Astrocyte (in vitro differentiated cells and primary cell): ENCODE data around the gene DCAF4. TPM values are rescaled to one million over a fixed set of nuclear protein-coding genes. Genes with fewer than 3 reads are reported as not detected.

Experiments used
- DNase-seq: peaks from one replicate; pipeline ENCODE4 v3.0.0-alpha.2; 2010; ENCODE audit warnings: low read depth
- FAIRE-seq: peaks from 2 replicates; lab custom pipeline; 2011; peaks lifted over from hg19 to GRCh38; lab: Jason Lieb, UNC
- H2AFZ ChIP-seq: 2 replicates; pipeline ENCODE4 v1.6.0; 2012; ENCODE audit warnings: low read depth, low read length, inconsistent platforms
- H3K27ac ChIP-seq: 2 replicates; pipeline ENCODE4 v1.5.1; 2011; ENCODE audit warnings: low read depth, low read length, inconsistent platforms
- H3K27me3 ChIP-seq: 2 replicates; pipeline ENCODE4 v1.6.0; 2011; ENCODE audit warnings: low read length, inconsistent platforms; ENCODE audit not compliant: insufficient read depth
- H3K36me3 ChIP-seq: 2 replicates; pipeline ENCODE4 v1.5.1; 2011; ENCODE audit warnings: low read length, inconsistent platforms; ENCODE audit not compliant: insufficient read depth
- H3K4me1 ChIP-seq: 2 replicates; pipeline ENCODE4 v1.5.1; 2011; ENCODE audit warnings: low read length, inconsistent platforms; ENCODE audit not compliant: insufficient read depth
- H3K4me2 ChIP-seq: 2 replicates; pipeline ENCODE4 v1.6.0; 2012; ENCODE audit warnings: low read length, inconsistent platforms
- H3K4me3 ChIP-seq: 2 replicates; pipeline ENCODE4 v1.5.1; 2011; ENCODE audit warnings: low read depth, mild to moderate bottlenecking, low read length, inconsistent platforms; ENCODE audit not compliant: insufficient read depth
- H3K79me2 ChIP-seq: 2 replicates; pipeline ENCODE4 v1.6.0; 2012; ENCODE audit warnings: mild to moderate bottlenecking, low read length, inconsistent platforms; ENCODE audit not compliant: insufficient read depth
- H3K9ac ChIP-seq: 2 replicates; pipeline ENCODE4 v1.6.0; 2012; ENCODE audit warnings: mild to moderate bottlenecking, low read length, inconsistent platforms
- H3K9me3 ChIP-seq: 2 replicates; pipeline ENCODE4 v1.5.1; 2012; ENCODE audit warnings: low read depth, mild to moderate bottlenecking, low read length, inconsistent platforms; ENCODE audit not compliant: insufficient read depth
- H4K20me1 ChIP-seq: 2 replicates; pipeline ENCODE4 v1.6.0; 2012; ENCODE audit warnings: low read length, inconsistent platforms; ENCODE audit not compliant: insufficient read depth
- H3K27ac Mint-ChIP-seq: one replicate; pipeline ENCODE4 v1.8.0; 2021; ENCODE audit warnings: mild to moderate bottlenecking, mixed read lengths; ENCODE audit not compliant: unreplicated experiment
- H3K27me3 Mint-ChIP-seq: one replicate; pipeline ENCODE4 v1.8.0; 2021; ENCODE audit warnings: low read depth, mixed read lengths; ENCODE audit not compliant: unreplicated experiment
- H3K36me3 Mint-ChIP-seq: one replicate; pipeline ENCODE4 v1.8.0; 2021; ENCODE audit warnings: low read depth, mixed read lengths; ENCODE audit not compliant: unreplicated experiment
- H3K4me1 Mint-ChIP-seq: one replicate; pipeline ENCODE4 v1.8.0; 2021; ENCODE audit warnings: low read depth, mixed read lengths; ENCODE audit not compliant: unreplicated experiment
- H3K4me3 Mint-ChIP-seq: one replicate; pipeline ENCODE4 v1.8.0; 2021; ENCODE audit warnings: mild to moderate bottlenecking, moderate library complexity, mixed read lengths; ENCODE audit not compliant: unreplicated experiment
- H3K9me3 Mint-ChIP-seq: one replicate; pipeline ENCODE4 v1.8.0; 2021; ENCODE audit warnings: mild to moderate bottlenecking, mixed read lengths; ENCODE audit not compliant: unreplicated experiment
- EZH2 ChIP-seq: IDR thresholded peaks from 2 replicates; pipeline ENCODE4 v1.6.1; 2012; ENCODE audit warnings: mild to moderate bottlenecking, low read length, inconsistent platforms; ENCODE audit not compliant: insufficient read depth
- total RNA-seq: library from RNA; stranded (reverse); gene quantifications from 2 replicates; pipeline ENCODE4 v1.2.1, GENCODE V29; 2021
- TF ChIP-seq, protein P1 (sequence below): IDR thresholded peaks from 2 replicates; pipeline ENCODE4 v1.5.1; 2011; ENCODE audit warnings: low read depth, mild to moderate bottlenecking, inconsistent platforms, low read length, moderate library complexity; ENCODE audit not compliant: insufficient read depth

DCAF4 gene
- total RNA-seq, 1 donor from 2014 or later = 33.5 TPM

DNA sequence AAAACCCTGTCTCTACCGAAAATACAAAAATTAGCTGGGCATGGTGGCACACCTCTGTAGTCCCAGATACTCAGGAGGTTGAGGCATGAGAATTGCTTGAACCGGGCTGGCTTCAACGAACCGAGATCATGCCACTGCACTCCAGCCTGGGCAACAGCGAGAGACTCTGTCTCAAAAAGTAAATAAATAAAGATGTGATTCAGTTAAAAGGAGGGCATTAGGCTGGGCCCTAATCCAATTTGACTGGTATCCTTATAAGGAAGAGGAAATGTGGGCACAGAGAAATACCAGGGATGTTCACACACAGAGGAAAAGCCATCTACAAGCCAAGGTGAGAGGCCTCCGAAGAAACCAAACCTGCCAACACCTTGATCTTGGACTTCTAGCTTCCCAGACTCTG lies 10.1 kb upstream of the DCAF4 start:
- H3K27me3 ChIP-seq = no peaks in the 10 kb centered on the region
- H3K9me3 ChIP-seq = no peaks in the 10 kb centered on the region
- no peak overlapping the region for H3K4me2 ChIP-seq
- no peak overlapping the region for H3K9ac ChIP-seq
- Mint-ChIP-seq H3K9me3 (no peaks in the 10 kb centered on the region), H3K27me3 (peaks cover 11% of the 10 kb centered on the region), H3K27ac (no peak overlapping the region), H3K4me3 (no peak overlapping the region), H3K36me3 (no peaks in the 10 kb centered on the region), H3K4me1 (peaks cover 3% of the 10 kb centered on the region)
- no peaks in the 10 kb centered on the region for H3K79me2 ChIP-seq
- H3K27ac ChIP-seq = no peak overlapping the region
- no peak overlapping the region for H3K4me3 ChIP-seq
- TF ChIP-seq, protein P1, sequence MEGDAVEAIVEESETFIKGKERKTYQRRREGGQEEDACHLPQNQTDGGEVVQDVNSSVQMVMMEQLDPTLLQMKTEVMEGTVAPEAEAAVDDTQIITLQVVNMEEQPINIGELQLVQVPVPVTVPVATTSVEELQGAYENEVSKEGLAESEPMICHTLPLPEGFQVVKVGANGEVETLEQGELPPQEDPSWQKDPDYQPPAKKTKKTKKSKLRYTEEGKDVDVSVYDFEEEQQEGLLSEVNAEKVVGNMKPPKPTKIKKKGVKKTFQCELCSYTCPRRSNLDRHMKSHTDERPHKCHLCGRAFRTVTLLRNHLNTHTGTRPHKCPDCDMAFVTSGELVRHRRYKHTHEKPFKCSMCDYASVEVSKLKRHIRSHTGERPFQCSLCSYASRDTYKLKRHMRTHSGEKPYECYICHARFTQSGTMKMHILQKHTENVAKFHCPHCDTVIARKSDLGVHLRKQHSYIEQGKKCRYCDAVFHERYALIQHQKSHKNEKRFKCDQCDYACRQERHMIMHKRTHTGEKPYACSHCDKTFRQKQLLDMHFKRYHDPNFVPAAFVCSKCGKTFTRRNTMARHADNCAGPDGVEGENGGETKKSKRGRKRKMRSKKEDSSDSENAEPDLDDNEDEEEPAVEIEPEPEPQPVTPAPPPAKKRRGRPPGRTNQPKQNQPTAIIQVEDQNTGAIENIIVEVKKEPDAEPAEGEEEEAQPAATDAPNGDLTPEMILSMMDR = no peak
- no peak for TF ChIP-seq EZH2
- H4K20me1 ChIP-seq = no peaks in the 10 kb centered on the region
- no peak for DNase-seq
- no peak overlapping the region for H2AFZ ChIP-seq
- FAIRE-seq = no peak
- peaks cover 5% of the 10 kb centered on the region for H3K4me1 ChIP-seq
- H3K36me3 ChIP-seq = no peaks in the 10 kb centered on the region

DNA sequence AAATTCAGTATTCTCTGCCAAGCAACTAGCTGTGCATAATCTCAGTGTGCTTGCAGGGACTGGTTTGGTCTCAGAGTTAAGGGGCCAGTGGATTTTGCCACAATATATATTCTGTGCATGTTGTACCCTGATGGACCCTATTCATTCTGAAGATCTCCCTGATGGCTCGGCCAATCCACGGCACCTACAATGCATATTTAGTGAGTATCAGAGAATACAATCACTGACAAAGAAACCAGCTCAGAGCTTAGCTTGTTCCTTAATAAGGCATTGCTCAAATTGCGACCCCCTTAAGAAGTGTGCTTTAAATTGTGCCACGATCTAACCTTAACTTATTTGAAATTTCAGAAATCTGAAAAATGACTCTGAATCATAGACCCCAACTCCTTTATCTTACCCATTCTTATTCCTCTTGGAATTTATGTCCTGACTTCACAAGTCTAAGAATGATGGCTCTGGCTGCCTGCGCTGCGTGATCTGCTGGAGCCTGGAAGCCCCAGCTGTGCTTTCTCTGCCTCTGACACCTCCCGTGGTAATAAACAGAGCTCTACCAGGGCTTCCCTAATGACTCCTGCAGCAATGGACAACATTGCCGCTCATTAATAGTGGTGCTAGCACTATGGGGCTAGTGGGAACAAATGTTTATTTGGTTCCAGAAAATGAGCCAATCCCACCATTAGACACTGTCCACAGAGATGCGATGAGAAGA lies 9.0 kb upstream of the DCAF4 start:
- Histone ChIP-seq H3K4me3 (no peak overlapping the region), H3K4me1 (peaks cover 11% of the 10 kb centered on the region), H3K27me3 (no peaks in the 10 kb centered on the region), H3K9ac (no peak overlapping the region), H3K9me3 (no peaks in the 10 kb centered on the region), H3K4me2 (no peak overlapping the region), H3K79me2 (no peaks in the 10 kb centered on the region), H3K36me3 (no peaks in the 10 kb centered on the region), H3K27ac (no peak overlapping the region), H4K20me1 (no peaks in the 10 kb centered on the region), H2AFZ (no peak overlapping the region)
- FAIRE-seq (no peak), DNase-seq (no peak)
- no peak overlapping the region for H3K4me3 Mint-ChIP-seq
- no peak overlapping the region for H3K27ac Mint-ChIP-seq
- H3K36me3 Mint-ChIP-seq = no peaks in the 10 kb centered on the region
- no peaks in the 10 kb centered on the region for H3K9me3 Mint-ChIP-seq
- no peak for TF ChIP-seq EZH2
- TF ChIP-seq, protein P1 = no peak
- peaks cover 11% of the 10 kb centered on the region for H3K27me3 Mint-ChIP-seq
- peaks cover 5% of the 10 kb centered on the region for H3K4me1 Mint-ChIP-seq

DNA sequence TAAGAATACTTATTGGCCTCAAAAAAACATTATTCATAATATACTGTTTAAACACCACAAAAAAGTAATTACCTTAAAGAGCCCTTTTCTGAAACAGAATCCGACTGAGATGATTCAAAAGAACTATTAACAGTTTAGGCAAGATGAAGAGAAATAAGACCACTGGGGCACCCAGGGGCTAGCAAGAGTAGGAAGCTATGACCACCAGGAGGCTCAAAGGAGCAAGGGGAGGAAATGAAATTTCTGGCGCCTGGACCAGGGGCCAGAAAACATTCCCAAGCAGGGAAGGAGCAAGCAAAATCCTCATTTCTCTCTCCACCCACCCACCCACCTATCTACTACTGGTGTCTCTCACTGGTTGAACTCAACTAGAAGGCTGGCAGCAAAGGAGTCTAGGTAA lies 6.3 kb upstream of the DCAF4 start:
- peaks cover 11% of the 10 kb centered on the region for H3K4me1 ChIP-seq
- peaks cover 11% of the 10 kb centered on the region for H3K27me3 Mint-ChIP-seq
- H3K27ac Mint-ChIP-seq = no peak overlapping the region
- no peak overlapping the region for H3K27ac ChIP-seq
- no peaks in the 10 kb centered on the region for H3K9me3 ChIP-seq
- H3K4me3 Mint-ChIP-seq = no peak overlapping the region
- H2AFZ ChIP-seq = no peak overlapping the region
- H4K20me1 ChIP-seq = no peaks in the 10 kb centered on the region
- H3K4me1 Mint-ChIP-seq = peaks cover 5% of the 10 kb centered on the region
- H3K79me2 ChIP-seq = no peaks in the 10 kb centered on the region
- no peaks in the 10 kb centered on the region for H3K36me3 Mint-ChIP-seq
- no peaks in the 10 kb centered on the region for H3K36me3 ChIP-seq
- H3K4me3 ChIP-seq = no peak overlapping the region
- H3K4me2 ChIP-seq = no peak overlapping the region
- no peak overlapping the region for H3K9ac ChIP-seq
- H3K27me3 ChIP-seq = no peaks in the 10 kb centered on the region
- FAIRE-seq = no peak
- TF ChIP-seq, protein P1 = no peak
- no peak for TF ChIP-seq EZH2
- no peaks in the 10 kb centered on the region for H3K9me3 Mint-ChIP-seq
- DNase-seq = no peak
